Testis (tissue), 3 donors: ENCODE data around the gene DAB1. TPM values are rescaled to one million over a fixed set of nuclear protein-coding genes. Genes with fewer than 3 reads are reported as not detected.

Experiments used
- DNase-seq: peaks from one replicate; pipeline ENCODE4 v3.0.0-alpha.2; 2019
- H3K27ac ChIP-seq, 2 donors: fragments of 200-600 bp; sonication (generic); one replicate each; pipeline ENCODE4 v1.5.1; 2019
- H3K27me3 ChIP-seq: fragments of 200-600 bp; sonication (generic); one replicate; pipeline ENCODE4 v1.5.1; 2019
- H3K36me3 ChIP-seq: fragments of 200-600 bp; sonication (generic); one replicate; pipeline ENCODE4 v1.5.1; 2017; ENCODE audit warnings: low read depth; ENCODE audit errors: missing control alignments
- H3K4me1 ChIP-seq: fragments of 200-600 bp; sonication (generic); one replicate; pipeline ENCODE4 v1.5.1; 2019
- H3K4me3 ChIP-seq, 2 donors: fragments of 200-600 bp; sonication (generic); one replicate each; pipeline ENCODE4 v1.5.1; 2017 to 2019
- H3K9me3 ChIP-seq: fragments of 200-600 bp; sonication (generic); one replicate; pipeline ENCODE4 v1.5.1; 2017
- POLR2A ChIP-seq: fragments of 450-650 bp; IDR thresholded peaks from one replicate; pipeline ENCODE4 v1.6.1; 2017; ENCODE audit warnings: antibody characterized with exemption, mild to moderate bottlenecking, moderate library complexity
- WGBS, 2 donors: methylation state at CpG; one replicate each; pipeline ENCODE4 v1.1.5; 2018; 5-methylcytosine and 5-hydroxymethylcytosine counted together
- intact Hi-C: fragments of 100-400 bp; cut with DNase I; formaldehyde crosslinking; loops from one replicate; pipeline ENCODE4 v1.15.1; 2023; ENCODE audit warnings: low total_unique reads
- polyA plus RNA-seq: library from polyadenylated mRNA; stranded (reverse); fragments of 350-450 nt; fragmentation: Illumina TruSeq; extraction: RNeasy Lipid Tissue Mini Kit (QIAGEN cat#74804); gene quantifications from one replicate; pipeline ENCODE4 v1.2.3, GENCODE V29; 2014; ENCODE audit warnings: low read depth, low replicate concordance; ENCODE audit not compliant: insufficient read depth
- total RNA-seq, 2 donors: library from RNA; depleted of rRNA; stranded (reverse); fragments of >200 nt; gene quantifications; one replicate each; pipeline ENCODE4 v1.2.3, GENCODE V29; 2016
- TF ChIP-seq, protein P1 (sequence below), 3 experiments: fragments of 450-650 bp in 2 of 3; fragments of 200-600 bp in 1 of 3; sonication (generic) in 1 of 3; IDR thresholded peaks; one replicate each; pipeline ENCODE4 v1.5.1; 2016 to 2019; ENCODE audit warnings: antibody characterized with exemption in 3 of 3, mild to moderate bottlenecking in 2 of 3, moderate library complexity in 1 of 3

Gene DAB1
- total and polyA plus RNA-seq, 3 donors from 2014 or later: 0.79 to 1.7 (median 1.2) TPM

- no peaks in the 10 kb centered on the region for H3K9me3 ChIP-seq
- H3K36me3 ChIP-seq: no peaks in the 10 kb centered on the region
- no peak for TF ChIP-seq POLR2A
- TF ChIP-seq, protein P1, sequence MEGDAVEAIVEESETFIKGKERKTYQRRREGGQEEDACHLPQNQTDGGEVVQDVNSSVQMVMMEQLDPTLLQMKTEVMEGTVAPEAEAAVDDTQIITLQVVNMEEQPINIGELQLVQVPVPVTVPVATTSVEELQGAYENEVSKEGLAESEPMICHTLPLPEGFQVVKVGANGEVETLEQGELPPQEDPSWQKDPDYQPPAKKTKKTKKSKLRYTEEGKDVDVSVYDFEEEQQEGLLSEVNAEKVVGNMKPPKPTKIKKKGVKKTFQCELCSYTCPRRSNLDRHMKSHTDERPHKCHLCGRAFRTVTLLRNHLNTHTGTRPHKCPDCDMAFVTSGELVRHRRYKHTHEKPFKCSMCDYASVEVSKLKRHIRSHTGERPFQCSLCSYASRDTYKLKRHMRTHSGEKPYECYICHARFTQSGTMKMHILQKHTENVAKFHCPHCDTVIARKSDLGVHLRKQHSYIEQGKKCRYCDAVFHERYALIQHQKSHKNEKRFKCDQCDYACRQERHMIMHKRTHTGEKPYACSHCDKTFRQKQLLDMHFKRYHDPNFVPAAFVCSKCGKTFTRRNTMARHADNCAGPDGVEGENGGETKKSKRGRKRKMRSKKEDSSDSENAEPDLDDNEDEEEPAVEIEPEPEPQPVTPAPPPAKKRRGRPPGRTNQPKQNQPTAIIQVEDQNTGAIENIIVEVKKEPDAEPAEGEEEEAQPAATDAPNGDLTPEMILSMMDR (IDR thresholded peaks at IDR 0.05): no peak
- no peak for DNase-seq
- H3K27me3 ChIP-seq: no peaks in the 10 kb centered on the region
- no peak within 1 kb of the TSS for H3K4me3 ChIP-seq
- H3K4me1 ChIP-seq: no peaks in the 10 kb centered on the region
- H3K27ac ChIP-seq: no peak within 1 kb of the TSS
- intact Hi-C loops: no loop called here
- WGBS, 2 donors: 89 to 93% methylated on average over 3 of the region's 3 CpGs
Observed at GRCh38 chr1:56965916-56966697, 457.8 kb downstream of the DAB1 start, which contains the start of gene C8B. Gene C8B, minus strand, starts transcription at chr1:56966015. Its CDS starts 67 bp downstream, at chr1:56965948.

GRCh38 chr1:56965191-56965590, 458.7 kb downstream of the DAB1 start:
- Histone ChIP-seq H3K27ac (no peak overlapping the region), H3K27me3 (no peaks in the 10 kb centered on the region), H3K36me3 (no peaks in the 10 kb centered on the region), H3K4me3 (no peak overlapping the region), H3K9me3 (no peaks in the 10 kb centered on the region), H3K4me1 (no peaks in the 10 kb centered on the region)
- no peak for DNase-seq
- 84 to 91% methylated on average over 3 of the region's 3 CpGs for WGBS, 2 donors
- intact Hi-C loops: no loop called here
- TF ChIP-seq POLR2A: no peak
- TF ChIP-seq, protein P1 (IDR thresholded peaks at IDR 0.05): no peak

- Histone ChIP-seq H3K27me3 (no peaks in the 10 kb centered on the region), H3K9me3 (no peaks in the 10 kb centered on the region), H3K36me3 (no peaks in the 10 kb centered on the region), H3K4me3 (no peak overlapping the region), H3K4me1 (no peaks in the 10 kb centered on the region), H3K27ac (no peak overlapping the region)
- intact Hi-C loops: no loop called here
- no peak for DNase-seq
- TF ChIP-seq, protein P1 (IDR thresholded peaks at IDR 0.05): no peak
- no peak for TF ChIP-seq POLR2A
- WGBS, 2 donors: 86 to 89% methylated on average over 9 of the region's 9 CpGs
Observed at GRCh38 chr1:56964349-56965017, 459.4 kb downstream of the DAB1 start.

DNA sequence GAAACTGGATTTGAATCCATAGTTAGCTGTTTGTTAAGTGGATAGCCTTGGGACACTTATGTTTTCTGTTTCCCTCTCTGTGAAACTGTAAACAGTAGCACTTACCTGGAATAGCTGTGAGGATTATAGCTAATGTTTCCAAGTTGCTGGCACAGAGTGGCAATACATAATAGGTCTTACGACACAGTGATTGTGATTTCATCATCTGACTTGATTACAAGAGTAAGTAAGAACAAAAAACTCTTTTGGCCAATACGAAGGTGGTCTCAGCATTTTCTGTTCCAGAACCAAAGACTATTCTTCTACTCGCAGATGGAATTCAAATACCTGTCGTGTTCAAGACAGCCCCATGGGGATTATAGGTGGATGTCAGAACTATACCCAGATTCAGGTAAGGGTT, 460.2 kb downstream of the DAB1 start:
- intact Hi-C loops: no loop called here
- Histone ChIP-seq H3K36me3 (no peaks in the 10 kb centered on the region), H3K4me1 (peaks cover 3% of the 10 kb centered on the region), H3K27ac (no peak overlapping the region), H3K27me3 (no peaks in the 10 kb centered on the region), H3K4me3 (no peak overlapping the region), H3K9me3 (no peaks in the 10 kb centered on the region)
- TF ChIP-seq, protein P1 (IDR thresholded peaks at IDR 0.05): no peak
- no peak for TF ChIP-seq POLR2A
- WGBS, 2 donors: 88 to 93% methylated on average over 4 of the region's 4 CpGs
- DNase-seq: no peak
